Measurements from ENCODE around the gene SHC4.

The SHC4 gene

GRCh38 chr15:48889925-48890324, 73.8 kb downstream of the SHC4 start:
- no peaks in the 10 kb centered on the region for H4K20me1 ChIP-seq (ENCODE audit: insufficient read depth)
- H3K36me3 ChIP-seq (ENCODE audit: insufficient read depth), result no peaks in the 10 kb centered on the region
- no peak overlapping the region for H3K4me2 ChIP-seq
- no peaks in the 10 kb centered on the region for H3K4me1 ChIP-seq (ENCODE audit: low read depth, poor library complexity, severe bottlenecking)
- no peak overlapping the region for H2AFZ ChIP-seq (ENCODE audit: low read depth)
- no peak overlapping the region for H3K4me3 ChIP-seq (IDR thresholded peaks at IDR 0.05; ENCODE audit: insufficient read depth, low read depth, low read length)
- H3K27me3 ChIP-seq (ENCODE audit: insufficient read depth, low read depth), result no peaks in the 10 kb centered on the region
- H3K79me2 ChIP-seq (ENCODE audit: insufficient read depth, low read depth), result no peaks in the 10 kb centered on the region
- H3K27ac ChIP-seq, result no peak overlapping the region
- no peak overlapping the region for H3K9ac ChIP-seq
- TF ChIP-seq CTCF (conservative IDR thresholded peaks at IDR 0.05; ENCODE audit: low read depth, low read length), result no peak

- no peak overlapping the region for H2AFZ ChIP-seq (ENCODE audit: low read depth)
- no peak for TF ChIP-seq CTCF (conservative IDR thresholded peaks at IDR 0.05; ENCODE audit: low read depth, low read length)
- H3K9ac ChIP-seq, result no peak overlapping the region
- H3K36me3 ChIP-seq (ENCODE audit: insufficient read depth), result no peaks in the 10 kb centered on the region
- H3K4me1 ChIP-seq (ENCODE audit: low read depth, poor library complexity, severe bottlenecking), result no peaks in the 10 kb centered on the region
- no peak overlapping the region for H3K4me2 ChIP-seq
- H3K27me3 ChIP-seq (ENCODE audit: insufficient read depth, low read depth), result no peaks in the 10 kb centered on the region
- H3K79me2 ChIP-seq (ENCODE audit: insufficient read depth, low read depth), result no peaks in the 10 kb centered on the region
- no peaks in the 10 kb centered on the region for H4K20me1 ChIP-seq (ENCODE audit: insufficient read depth)
- no peak overlapping the region for H3K4me3 ChIP-seq (IDR thresholded peaks at IDR 0.05; ENCODE audit: insufficient read depth, low read depth, low read length)
- H3K27ac ChIP-seq, result no peak overlapping the region
Observed at GRCh38 chr15:48888836-48889235, 74.9 kb downstream of the SHC4 start.

- Histone ChIP-seq H4K20me1 (ENCODE audit: insufficient read depth) (no peaks in the 10 kb centered on the region), H3K4me1 (ENCODE audit: low read depth, poor library complexity, severe bottlenecking) (no peaks in the 10 kb centered on the region), H3K4me2 (no peak overlapping the region), H3K36me3 (ENCODE audit: insufficient read depth) (no peaks in the 10 kb centered on the region), H3K79me2 (ENCODE audit: insufficient read depth, low read depth) (no peaks in the 10 kb centered on the region), H3K27me3 (ENCODE audit: insufficient read depth, low read depth) (no peaks in the 10 kb centered on the region), H3K9ac (no peak overlapping the region), H2AFZ (ENCODE audit: low read depth) (no peak overlapping the region), H3K27ac (no peak overlapping the region), H3K4me3 (IDR thresholded peaks at IDR 0.05; ENCODE audit: insufficient read depth, low read depth, low read length) (no peak overlapping the region)
- TF ChIP-seq CTCF (conservative IDR thresholded peaks at IDR 0.05; ENCODE audit: low read depth, low read length), result no peak
Observed at GRCh38 chr15:48888191-48888590, 75.5 kb downstream of the SHC4 start.

- no peak overlapping the region for H2AFZ ChIP-seq (ENCODE audit: low read depth)
- H3K4me3 ChIP-seq (IDR thresholded peaks at IDR 0.05; ENCODE audit: insufficient read depth, low read depth, low read length), result no peak overlapping the region
- no peaks in the 10 kb centered on the region for H3K36me3 ChIP-seq (ENCODE audit: insufficient read depth)
- H3K27me3 ChIP-seq (ENCODE audit: insufficient read depth, low read depth), result no peaks in the 10 kb centered on the region
- H3K9ac ChIP-seq, result no peak overlapping the region
- no peak overlapping the region for H3K4me2 ChIP-seq
- H4K20me1 ChIP-seq (ENCODE audit: insufficient read depth), result no peaks in the 10 kb centered on the region
- H3K79me2 ChIP-seq (ENCODE audit: insufficient read depth, low read depth), result no peaks in the 10 kb centered on the region
- no peak overlapping the region for H3K27ac ChIP-seq
- H3K4me1 ChIP-seq (ENCODE audit: low read depth, poor library complexity, severe bottlenecking), result no peaks in the 10 kb centered on the region
- no peak for TF ChIP-seq CTCF (conservative IDR thresholded peaks at IDR 0.05; ENCODE audit: low read depth, low read length)
Observed at GRCh38 chr15:48887144-48887543, 76.6 kb downstream of the SHC4 start.

GRCh38 chr15:48883699-48884098, 80.0 kb downstream of the SHC4 start:
- no peaks in the 10 kb centered on the region for H3K36me3 ChIP-seq (ENCODE audit: insufficient read depth)
- H2AFZ ChIP-seq (ENCODE audit: low read depth), result no peak overlapping the region
- H3K9ac ChIP-seq, result no peak overlapping the region
- H3K4me3 ChIP-seq (IDR thresholded peaks at IDR 0.05; ENCODE audit: insufficient read depth, low read depth, low read length), result no peak overlapping the region
- H3K4me1 ChIP-seq (ENCODE audit: low read depth, poor library complexity, severe bottlenecking), result peaks cover 12% of the 10 kb centered on the region
- H4K20me1 ChIP-seq (ENCODE audit: insufficient read depth), result no peaks in the 10 kb centered on the region
- TF ChIP-seq CTCF (conservative IDR thresholded peaks at IDR 0.05; ENCODE audit: low read depth, low read length), result no peak
- H3K27me3 ChIP-seq (ENCODE audit: insufficient read depth, low read depth), result no peaks in the 10 kb centered on the region
- H3K27ac ChIP-seq, result no peak overlapping the region
- no peak overlapping the region for H3K4me2 ChIP-seq
- peaks cover 18% of the 10 kb centered on the region for H3K79me2 ChIP-seq (ENCODE audit: insufficient read depth, low read depth)
